SU-DHL-6 (cell line): ENCODE data around the gene ITIH5.

Experiments used
- EZH2phosphoT487 ChIP-seq: fragments of 200-600 bp; sonication (generic), shearing (Covaris generic); conservative IDR thresholded peaks from 2 replicates; pipeline ENCODE4 v1.6.1; 2018; ENCODE audit warnings: mild to moderate bottlenecking, antibody characterized with exemption, low read length, moderate library complexity, mixed read lengths
- TF ChIP-seq, protein P1 (sequence below): fragments of 200-600 bp; sonication (generic); IDR thresholded peaks from one replicate; pipeline ENCODE4 v1.5.1; 2017; ENCODE audit warnings: antibody characterized with exemption, mild to moderate bottlenecking, low read length, moderate library complexity; ENCODE audit not compliant: insufficient read depth, poor library complexity, severe bottlenecking

DNA sequence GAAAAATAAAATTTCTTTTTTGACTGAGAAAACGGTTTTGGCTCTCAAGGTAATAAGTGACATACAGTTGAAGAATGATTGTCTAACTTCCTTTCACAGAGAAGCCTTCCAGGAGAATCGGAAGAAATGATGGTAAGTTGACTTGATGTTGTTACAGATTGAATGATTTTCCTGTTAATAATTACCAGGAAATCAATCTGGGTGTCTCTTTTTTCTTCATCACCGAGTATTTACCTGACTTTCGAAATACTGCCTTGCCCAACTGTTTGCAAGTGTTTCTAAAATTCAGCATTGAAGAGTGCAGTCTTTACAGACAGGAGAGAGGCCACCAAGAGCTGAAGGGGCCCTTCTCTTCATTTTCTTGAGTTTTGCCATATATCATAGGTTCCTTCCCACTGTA lies 40.3 kb upstream of the ITIH5 start:
- TF ChIP-seq, protein P1, sequence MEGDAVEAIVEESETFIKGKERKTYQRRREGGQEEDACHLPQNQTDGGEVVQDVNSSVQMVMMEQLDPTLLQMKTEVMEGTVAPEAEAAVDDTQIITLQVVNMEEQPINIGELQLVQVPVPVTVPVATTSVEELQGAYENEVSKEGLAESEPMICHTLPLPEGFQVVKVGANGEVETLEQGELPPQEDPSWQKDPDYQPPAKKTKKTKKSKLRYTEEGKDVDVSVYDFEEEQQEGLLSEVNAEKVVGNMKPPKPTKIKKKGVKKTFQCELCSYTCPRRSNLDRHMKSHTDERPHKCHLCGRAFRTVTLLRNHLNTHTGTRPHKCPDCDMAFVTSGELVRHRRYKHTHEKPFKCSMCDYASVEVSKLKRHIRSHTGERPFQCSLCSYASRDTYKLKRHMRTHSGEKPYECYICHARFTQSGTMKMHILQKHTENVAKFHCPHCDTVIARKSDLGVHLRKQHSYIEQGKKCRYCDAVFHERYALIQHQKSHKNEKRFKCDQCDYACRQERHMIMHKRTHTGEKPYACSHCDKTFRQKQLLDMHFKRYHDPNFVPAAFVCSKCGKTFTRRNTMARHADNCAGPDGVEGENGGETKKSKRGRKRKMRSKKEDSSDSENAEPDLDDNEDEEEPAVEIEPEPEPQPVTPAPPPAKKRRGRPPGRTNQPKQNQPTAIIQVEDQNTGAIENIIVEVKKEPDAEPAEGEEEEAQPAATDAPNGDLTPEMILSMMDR: no peak
- TF ChIP-seq EZH2phosphoT487: no peak
